OCI-LY7 (cell line): ENCODE data around the gene PHAX. TPM values are rescaled to one million over a fixed set of nuclear protein-coding genes. Genes with fewer than 3 reads are reported as not detected.
"Not testable (repeated sequence)": the region's sequence is repeated elsewhere in the genome, so short reads cannot be mapped to it uniquely, and the experiment has no call there.

Source experiments
- BruUV-seq: library from RNA; stranded (reverse); fragments of 400-500 nt; replicated peaks from 2 replicates; lab custom pipeline; 2021; lab: Mats Ljungman, UMichigan
- CTCF ChIA-PET: fragments of 300-600 bp; sonication (Branson Sonifier 250); formaldehyde crosslinking; loops from one replicate; lab custom pipeline; 2022; ENCODE audit warnings: antibody characterized with exemption; ENCODE audit not compliant: unreplicated experiment; lab: Charles Lee
- POLR2A ChIA-PET: fragments of 300-600 bp; sonication (Branson Sonifier 250); formaldehyde crosslinking; loops from one replicate; lab custom pipeline; 2022; ENCODE audit warnings: antibody characterized with exemption; lab: Charles Lee
- DNase-seq: peaks from one replicate; pipeline ENCODE4 v3.0.0-alpha.2; 2015; ENCODE audit warnings: low spot score
- H2AFZ ChIP-seq: fragments of 200-600 bp; sonication (generic), shearing (Covaris generic); 2 replicates; pipeline ENCODE4 v1.6.1; 2014; ENCODE audit warnings: mild to moderate bottlenecking, antibody characterized with exemption, low read length, moderate library complexity
- H3K27ac ChIP-seq: fragments of 200-600 bp; sonication (generic); 2 replicates; pipeline ENCODE4 v1.5.1; 2014; ENCODE audit warnings: mixed run types, low read depth, mild to moderate bottlenecking, moderate library complexity, low read length, inconsistent platforms; ENCODE audit not compliant: poor library complexity, severe bottlenecking
- H3K36me3 ChIP-seq: fragments of 200-600 bp; sonication (generic); 2 replicates; pipeline ENCODE4 v1.6.1; 2014; ENCODE audit warnings: mild to moderate bottlenecking, antibody characterized with exemption, low read length, moderate library complexity, mixed read lengths; ENCODE audit not compliant: insufficient read depth
- H3K4me1 ChIP-seq: fragments of 200-600 bp; sonication (generic); 2 replicates; pipeline ENCODE4 v1.5.1; 2014; ENCODE audit warnings: mild to moderate bottlenecking, low read length; ENCODE audit not compliant: insufficient read depth, poor library complexity, severe bottlenecking
- H3K4me2 ChIP-seq: fragments of 200-600 bp; sonication (generic); 2 replicates; pipeline ENCODE4 v1.6.1; 2014; ENCODE audit warnings: mild to moderate bottlenecking, low read length
- H3K4me3 ChIP-seq: fragments of 200-600 bp; sonication (generic); 2 replicates; pipeline ENCODE4 v1.5.1; 2014; ENCODE audit warnings: mild to moderate bottlenecking, low read depth, low read length; ENCODE audit not compliant: poor library complexity, severe bottlenecking
- H3K79me2 ChIP-seq: fragments of 200-600 bp; sonication (generic); 2 replicates; pipeline ENCODE4 v1.6.1; 2016; ENCODE audit warnings: low read depth, mild to moderate bottlenecking, low read length, moderate library complexity, mixed read lengths; ENCODE audit not compliant: insufficient read depth
- H3K9me2 ChIP-seq: fragments of 200-600 bp; sonication (generic); 2 replicates; pipeline ENCODE4 v1.6.1; 2016; ENCODE audit warnings: mild to moderate bottlenecking, low read length, mixed read lengths; ENCODE audit not compliant: insufficient read depth
- H3K9me3 ChIP-seq: fragments of 200-600 bp; sonication (generic); 2 replicates; pipeline ENCODE4 v1.6.1; 2014; ENCODE audit warnings: mild to moderate bottlenecking, mixed run types, low read length, mixed read lengths
- H4K20me1 ChIP-seq: fragments of 200-600 bp; sonication (generic); 2 replicates; pipeline ENCODE4 v1.6.1; 2014; ENCODE audit warnings: mild to moderate bottlenecking, antibody characterized with exemption, low read length, moderate library complexity, mixed read lengths; ENCODE audit not compliant: insufficient read depth
- EZH2phosphoT487 ChIP-seq: fragments of 200-600 bp; sonication (generic); IDR thresholded peaks from 2 replicates; pipeline ENCODE4 v1.6.1; 2018; ENCODE audit warnings: low read depth, borderline replicate concordance, mild to moderate bottlenecking, mixed run types, antibody characterized with exemption, low read length, moderate library complexity, mixed read lengths
- intact Hi-C: fragments of 100-400 bp; cut with micrococcal nuclease; formaldehyde crosslinking; loops from one replicate; pipeline ENCODE4 v1.10.0; 2022; ENCODE audit not compliant: unreplicated experiment
- total RNA-seq, 2 experiments: library from RNA; depleted of rRNA in 1 of 2; stranded (reverse); fragments of >200 nt in 1 of 2; shearing (Covaris generic) in 1 of 2; gene quantifications; 2 replicates each; pipeline ENCODE4 v1.2.3, GENCODE V29; 2014 to 2022
- TF ChIP-seq, protein P1 (sequence below): fragments of 200-600 bp; sonication (generic); conservative IDR thresholded peaks from 2 replicates; pipeline ENCODE4 v1.5.1; 2014; ENCODE audit warnings: mild to moderate bottlenecking, antibody characterized with exemption, low read length, moderate library complexity, mixed read lengths

PHAX gene
- total RNA-seq, 2 experiments from 2014 or later = 73.8 to 128 TPM

- CTCF ChIA-PET, H3K79me2 ChIP-seq, H3K9me3 ChIP-seq, H3K4me3 ChIP-seq, H3K27ac ChIP-seq, H3K9me2 ChIP-seq, H3K4me2 ChIP-seq, DNase-seq, H3K36me3 ChIP-seq, H2AFZ ChIP-seq, H4K20me1 ChIP-seq, BruUV-seq, H3K4me1 ChIP-seq: not testable (repeated sequence)
- intact Hi-C loops = loop anchor here (10.0 kb wide), 1 partner anchor 363 kb away; the partner anchor contains the start of gene MARCHF3
- POLR2A ChIA-PET = interaction anchor here (0.7 to 1.0 kb wide), 2 partner anchors 9 to 775 kb away, joined by 3 to 4 read pairs; no protein-coding TSS in a partner anchor
Observed at GRCh38 chr5:126671681-126672080, 70.9 kb downstream of the PHAX start.

GRCh38 chr5:126673477-126673876 is 72.7 kb downstream of the PHAX start:
- ChIA-PET CTCF (no interaction called here), POLR2A (interaction anchor here (0.7 to 1.8 kb wide), 6 partner anchors 104 to 150 kb away, joined by 3 to 4 read pairs (median 3); no protein-coding TSS in a partner anchor)
- Histone ChIP-seq H4K20me1 (no peaks in the 10 kb centered on the region), H3K4me2 (no peak overlapping the region), H3K9me2 (no peaks in the 10 kb centered on the region), H3K9me3 (no peaks in the 10 kb centered on the region), H3K4me3 (no peak overlapping the region), H3K79me2 (no peaks in the 10 kb centered on the region), H3K4me1 (peaks cover 4% of the 10 kb centered on the region), H3K36me3 (no peaks in the 10 kb centered on the region), H2AFZ (no peak overlapping the region), H3K27ac (no peak overlapping the region)
- TF ChIP-seq, protein P1, sequence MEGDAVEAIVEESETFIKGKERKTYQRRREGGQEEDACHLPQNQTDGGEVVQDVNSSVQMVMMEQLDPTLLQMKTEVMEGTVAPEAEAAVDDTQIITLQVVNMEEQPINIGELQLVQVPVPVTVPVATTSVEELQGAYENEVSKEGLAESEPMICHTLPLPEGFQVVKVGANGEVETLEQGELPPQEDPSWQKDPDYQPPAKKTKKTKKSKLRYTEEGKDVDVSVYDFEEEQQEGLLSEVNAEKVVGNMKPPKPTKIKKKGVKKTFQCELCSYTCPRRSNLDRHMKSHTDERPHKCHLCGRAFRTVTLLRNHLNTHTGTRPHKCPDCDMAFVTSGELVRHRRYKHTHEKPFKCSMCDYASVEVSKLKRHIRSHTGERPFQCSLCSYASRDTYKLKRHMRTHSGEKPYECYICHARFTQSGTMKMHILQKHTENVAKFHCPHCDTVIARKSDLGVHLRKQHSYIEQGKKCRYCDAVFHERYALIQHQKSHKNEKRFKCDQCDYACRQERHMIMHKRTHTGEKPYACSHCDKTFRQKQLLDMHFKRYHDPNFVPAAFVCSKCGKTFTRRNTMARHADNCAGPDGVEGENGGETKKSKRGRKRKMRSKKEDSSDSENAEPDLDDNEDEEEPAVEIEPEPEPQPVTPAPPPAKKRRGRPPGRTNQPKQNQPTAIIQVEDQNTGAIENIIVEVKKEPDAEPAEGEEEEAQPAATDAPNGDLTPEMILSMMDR = no peak
- no peak for TF ChIP-seq EZH2phosphoT487
- intact Hi-C loops = loop anchor here (10.0 kb wide), 1 partner anchor 361 kb away; the partner anchor contains the start of gene MARCHF3
- DNase-seq = no peak
- no TSS peak for BruUV-seq

- H3K4me1 ChIP-seq = peaks cover 4% of the 10 kb centered on the region
- CTCF ChIA-PET = no interaction called here
- no peaks in the 10 kb centered on the region for H4K20me1 ChIP-seq
- no peak for DNase-seq
- TF ChIP-seq EZH2phosphoT487 = no peak
- TF ChIP-seq, protein P1 = no peak
- H2AFZ ChIP-seq = no peak overlapping the region
- H3K36me3 ChIP-seq = no peaks in the 10 kb centered on the region
- H3K27ac ChIP-seq = no peak overlapping the region
- no peaks in the 10 kb centered on the region for H3K9me3 ChIP-seq
- intact Hi-C loops = loop anchor here (10.0 kb wide), 1 partner anchor 361 kb away; the partner anchor contains the start of gene MARCHF3
- no peak overlapping the region for H3K4me2 ChIP-seq
- POLR2A ChIA-PET = interaction anchor here (0.7 to 1.8 kb wide), 4 partner anchors 104 to 149 kb away, joined by 3 to 4 read pairs (median 4); no protein-coding TSS in a partner anchor
- no peaks in the 10 kb centered on the region for H3K9me2 ChIP-seq
- H3K4me3 ChIP-seq = no peak overlapping the region
- no peaks in the 10 kb centered on the region for H3K79me2 ChIP-seq
- BruUV-seq = no TSS peak
Observed at GRCh38 chr5:126674145-126674544, 73.4 kb downstream of the PHAX start.
